ENCODE results near the gene TMEM254.
"Not testable (repeated sequence)": the region's sequence is repeated elsewhere in the genome, so short reads cannot be mapped to it uniquely, and the experiment has no call there.

The TMEM254 gene, protein sequence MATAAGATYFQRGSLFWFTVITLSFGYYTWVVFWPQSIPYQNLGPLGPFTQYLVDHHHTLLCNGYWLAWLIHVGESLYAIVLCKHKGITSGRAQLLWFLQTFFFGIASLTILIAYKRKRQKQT

DNA sequence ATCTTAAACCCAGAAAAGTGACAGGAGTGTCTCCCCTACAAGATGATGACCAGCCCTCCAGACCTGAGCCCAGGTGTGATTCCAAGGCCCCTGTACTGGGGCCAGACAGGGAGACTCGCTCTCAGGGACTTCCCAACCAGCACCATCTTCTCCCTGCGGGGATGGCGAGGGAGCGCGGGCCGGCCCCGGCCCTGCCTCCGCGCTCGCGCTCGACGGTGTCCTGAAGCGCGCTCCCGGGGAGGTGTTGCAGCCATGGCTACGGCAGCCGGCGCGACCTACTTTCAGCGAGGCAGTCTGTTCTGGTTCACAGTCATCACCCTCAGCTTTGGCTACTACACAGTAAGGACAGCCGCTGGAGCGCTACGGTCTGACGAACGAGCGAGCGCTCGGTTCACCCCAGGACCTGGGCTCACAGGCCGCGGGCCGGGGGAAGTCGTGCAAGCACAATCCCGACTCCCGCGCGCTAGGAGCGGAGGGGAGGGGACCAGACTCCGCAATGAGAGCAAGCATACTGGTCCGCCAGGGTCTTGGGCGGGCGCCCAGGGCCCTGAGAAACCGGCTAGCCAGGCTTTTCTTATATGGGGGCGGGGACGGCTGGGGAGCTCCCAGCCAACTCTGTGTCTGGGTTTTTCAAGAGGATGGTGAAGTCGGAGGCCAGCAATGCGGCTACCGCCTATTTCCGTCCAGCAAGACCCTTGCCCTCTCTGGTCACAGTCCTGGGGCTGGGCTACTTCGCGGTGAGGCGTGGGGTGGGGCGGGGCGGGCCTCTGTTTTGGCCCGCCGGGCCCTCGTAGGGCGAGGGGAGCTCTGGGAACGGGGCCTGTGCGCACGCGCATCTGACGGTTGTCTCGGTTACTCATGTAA is at the start of gene TMEM254:
TSS of gene TMEM254 (plus strand) at position 218 of the 864 bp plus-strand sequence. CDS start at position 253, 35 bp downstream.
- DNase-seq (ENCODE audit: low spot score) = peak; percentile 78

DNA sequence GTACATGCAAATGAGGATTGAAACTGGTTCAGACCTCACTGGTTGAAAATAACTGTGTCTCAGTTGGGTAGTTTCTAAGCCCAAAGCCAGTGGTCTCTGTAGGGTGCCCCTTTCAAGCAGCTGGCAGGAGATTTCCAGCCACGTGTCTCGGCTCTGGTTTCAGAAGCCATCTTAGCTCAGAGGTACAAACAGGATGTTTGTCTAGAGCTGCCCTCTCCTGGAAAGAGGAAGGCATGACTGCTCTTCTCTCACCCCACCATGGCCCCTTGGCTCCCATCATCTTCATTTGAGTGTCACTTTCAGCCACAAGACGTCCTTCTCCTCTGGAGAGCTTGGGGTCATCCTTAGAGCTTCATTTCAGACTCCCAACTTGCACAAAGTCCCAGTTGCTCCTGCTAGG is 49.3 kb upstream of the TMEM254 start:
- peak; percentile 11 for DNase-seq (ENCODE audit: low spot score)

DNA sequence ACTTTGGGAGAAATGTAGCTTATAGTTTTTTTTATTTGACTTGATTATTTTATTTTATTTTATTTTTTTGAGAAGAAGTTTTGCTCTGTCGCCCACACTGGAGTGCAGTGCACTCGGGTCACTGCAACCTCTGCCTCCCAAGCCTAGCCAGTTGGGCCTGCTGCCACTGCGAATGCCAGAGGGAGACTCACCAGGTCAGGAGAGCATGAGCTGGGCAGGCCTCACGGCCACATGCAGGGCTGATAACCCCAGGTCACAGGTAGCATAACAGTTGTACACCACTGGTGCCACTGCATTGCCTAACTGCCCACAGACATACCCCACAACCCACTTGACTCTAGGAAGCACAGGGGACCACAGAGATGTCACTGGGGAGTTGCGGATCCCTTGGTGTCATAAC is 48.6 kb upstream of the TMEM254 start:
- not testable (repeated sequence) for DNase-seq (ENCODE audit: low spot score)

DNA sequence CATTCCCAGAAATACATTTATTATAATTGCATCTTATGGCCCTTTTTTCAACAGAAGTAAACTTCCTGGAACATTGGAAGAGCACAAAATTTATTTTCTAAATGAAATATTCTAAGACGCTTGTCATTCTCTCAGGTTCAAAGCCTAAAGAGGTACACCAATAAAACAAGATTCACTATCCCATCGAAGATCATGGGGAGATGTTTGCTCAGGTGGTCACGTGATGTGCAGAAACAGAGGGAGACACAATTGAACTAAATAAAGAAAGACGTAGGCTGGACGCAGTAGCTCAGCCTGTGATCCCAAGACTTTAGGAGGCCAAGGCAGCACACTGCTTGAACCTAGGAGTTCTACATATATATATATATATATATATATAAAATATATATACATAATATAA is 46.0 kb upstream of the TMEM254 start:
- no peak for DNase-seq (ENCODE audit: low spot score)

- not testable (repeated sequence) for DNase-seq (ENCODE audit: low spot score)
Measured at GRCh38 chr10:80034766-80035165, 43.7 kb upstream of the TMEM254 start.

- DNase-seq (ENCODE audit: low spot score) = not testable (repeated sequence)
Measured at GRCh38 chr10:80035430-80035829, 43.0 kb upstream of the TMEM254 start.

DNA sequence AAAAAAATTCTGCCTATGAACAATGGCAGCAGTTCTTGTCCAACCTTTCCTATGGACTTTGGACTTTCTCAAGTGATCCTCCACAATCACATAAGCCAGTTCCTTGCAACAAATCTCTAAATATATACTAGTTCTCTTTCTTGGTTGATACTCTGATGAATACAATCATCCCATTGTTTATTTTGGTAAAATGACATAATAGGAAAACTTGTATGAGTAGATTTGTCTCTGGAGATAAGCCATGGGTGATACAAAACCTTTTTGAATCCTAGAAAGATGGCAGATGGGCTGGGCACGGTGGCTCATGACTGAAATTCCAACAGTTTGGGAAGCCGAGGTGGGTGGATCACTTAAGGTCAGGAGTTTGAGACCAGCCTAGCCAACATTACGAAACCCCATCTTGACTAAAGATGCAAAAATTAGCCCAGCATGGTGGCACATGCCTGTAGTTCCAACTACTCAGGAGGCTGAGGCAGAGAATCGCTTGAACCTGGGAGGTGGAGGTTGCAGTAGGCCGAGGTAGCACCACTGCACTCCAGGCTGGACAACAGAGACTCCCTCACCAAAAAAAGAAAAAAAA is 41.5 kb upstream of the TMEM254 start:
- DNase-seq (ENCODE audit: low spot score) = not testable (repeated sequence)

DNA sequence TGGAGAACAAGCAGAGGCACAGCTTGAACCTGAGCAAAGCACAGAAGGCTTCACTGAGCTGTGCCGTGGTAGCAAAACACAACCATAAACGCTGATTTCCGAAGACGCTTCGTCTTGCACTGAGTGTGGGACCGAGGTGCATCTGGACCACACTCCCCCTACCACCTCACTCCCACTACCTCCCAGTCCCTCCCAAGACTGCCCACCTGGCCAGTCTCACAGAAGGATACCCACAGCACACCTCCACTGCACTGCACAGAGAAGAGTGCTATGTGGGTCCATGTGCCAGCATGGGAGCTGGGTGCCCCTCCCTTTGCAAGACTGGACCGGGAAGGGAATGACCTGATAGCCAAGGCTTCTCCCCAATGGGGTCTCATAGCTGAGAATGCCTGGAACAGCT is 40.2 kb upstream of the TMEM254 start:
- DNase-seq (ENCODE audit: low spot score) = not testable (repeated sequence)

- no peak for DNase-seq (ENCODE audit: low spot score)
Measured at GRCh38 chr10:80041162-80041561, 37.3 kb upstream of the TMEM254 start.

DNA sequence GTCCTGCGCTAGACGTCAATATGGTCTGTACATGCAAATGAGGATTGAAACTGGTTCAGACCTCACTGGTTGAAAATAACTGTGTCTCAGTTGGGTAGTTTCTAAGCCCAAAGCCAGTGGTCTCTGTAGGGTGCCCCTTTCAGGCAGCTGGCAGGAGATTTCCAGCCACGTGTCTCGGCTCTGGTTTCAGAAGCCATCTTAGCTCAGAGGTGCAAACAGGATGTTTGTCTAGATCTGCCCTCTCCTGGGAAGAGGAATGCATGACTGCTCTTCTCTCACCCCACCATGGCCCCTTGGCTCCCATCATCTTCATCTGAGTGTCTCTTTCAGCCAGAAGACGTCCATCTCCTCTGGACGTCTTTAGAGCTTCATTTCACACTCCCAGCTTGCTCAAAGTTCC is 33.5 kb upstream of the TMEM254 start:
- not testable (repeated sequence) for DNase-seq (ENCODE audit: low spot score)

GRCh38 chr10:80046629-80047441 is 31.6 kb upstream of the TMEM254 start:
- peak; percentile 72 for DNase-seq (ENCODE audit: low spot score)

GRCh38 chr10:80050752-80051151 is 27.7 kb upstream of the TMEM254 start:
- no peak for DNase-seq (ENCODE audit: low spot score)

DNA sequence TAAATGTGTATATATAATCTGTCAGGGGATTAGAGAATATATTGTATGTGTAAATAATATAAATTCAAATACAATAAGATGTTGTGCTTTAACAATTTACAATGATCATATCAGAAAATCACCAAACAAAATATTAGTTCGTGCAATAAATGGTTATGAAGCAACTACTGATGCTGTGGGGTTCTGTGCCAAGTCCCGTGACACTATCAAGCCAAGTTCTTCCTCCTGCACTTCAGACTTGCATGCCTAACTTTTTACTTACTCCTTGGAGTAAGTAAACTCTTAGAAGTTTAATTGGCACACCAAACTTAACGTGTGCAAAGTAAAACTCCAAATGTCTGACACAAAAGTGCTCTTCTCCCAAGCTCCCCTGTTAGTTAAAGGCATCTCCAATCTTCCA is 26.5 kb upstream of the TMEM254 start:
- no peak for DNase-seq (ENCODE audit: low spot score)

DNA sequence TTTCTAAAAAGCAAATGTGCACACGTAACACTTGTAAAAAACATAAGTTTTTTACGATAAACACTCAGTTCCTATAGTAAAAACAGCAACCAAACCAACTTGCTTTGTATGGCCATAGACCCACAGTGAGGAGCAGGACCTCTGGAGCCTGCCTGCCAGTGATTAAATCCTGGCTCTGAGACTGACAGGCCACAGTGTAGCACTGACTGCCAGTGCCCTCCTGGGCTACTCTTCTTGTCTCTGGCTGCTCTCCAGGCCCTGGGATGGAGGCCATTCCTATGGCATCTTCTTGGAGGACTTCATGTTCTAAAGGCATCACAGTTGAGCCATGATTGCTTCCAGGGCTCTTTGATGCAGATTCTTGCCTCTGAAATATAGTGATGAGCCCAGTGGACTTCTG is 22.7 kb upstream of the TMEM254 start:
- DNase-seq (ENCODE audit: low spot score) = no peak

DNA sequence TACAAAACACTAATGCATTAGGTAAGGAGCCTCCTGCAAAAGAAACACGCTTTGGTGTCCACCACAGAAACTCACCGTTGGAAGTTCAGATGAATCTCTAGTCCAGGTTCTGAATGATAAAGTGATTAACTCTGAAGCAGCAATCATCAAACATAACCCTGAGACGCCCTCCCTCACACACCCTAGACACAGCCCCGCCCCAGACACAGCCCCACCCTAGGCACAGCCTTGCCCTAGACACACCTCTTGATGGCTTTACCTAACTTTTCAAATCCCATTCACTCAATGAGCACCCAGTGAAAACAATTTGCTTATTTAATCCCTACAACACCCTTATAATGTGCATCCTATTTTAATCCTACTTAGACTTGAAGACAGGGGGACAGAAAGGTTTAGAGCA is 21.3 kb upstream of the TMEM254 start:
- DNase-seq (ENCODE audit: low spot score) = no peak

DNA sequence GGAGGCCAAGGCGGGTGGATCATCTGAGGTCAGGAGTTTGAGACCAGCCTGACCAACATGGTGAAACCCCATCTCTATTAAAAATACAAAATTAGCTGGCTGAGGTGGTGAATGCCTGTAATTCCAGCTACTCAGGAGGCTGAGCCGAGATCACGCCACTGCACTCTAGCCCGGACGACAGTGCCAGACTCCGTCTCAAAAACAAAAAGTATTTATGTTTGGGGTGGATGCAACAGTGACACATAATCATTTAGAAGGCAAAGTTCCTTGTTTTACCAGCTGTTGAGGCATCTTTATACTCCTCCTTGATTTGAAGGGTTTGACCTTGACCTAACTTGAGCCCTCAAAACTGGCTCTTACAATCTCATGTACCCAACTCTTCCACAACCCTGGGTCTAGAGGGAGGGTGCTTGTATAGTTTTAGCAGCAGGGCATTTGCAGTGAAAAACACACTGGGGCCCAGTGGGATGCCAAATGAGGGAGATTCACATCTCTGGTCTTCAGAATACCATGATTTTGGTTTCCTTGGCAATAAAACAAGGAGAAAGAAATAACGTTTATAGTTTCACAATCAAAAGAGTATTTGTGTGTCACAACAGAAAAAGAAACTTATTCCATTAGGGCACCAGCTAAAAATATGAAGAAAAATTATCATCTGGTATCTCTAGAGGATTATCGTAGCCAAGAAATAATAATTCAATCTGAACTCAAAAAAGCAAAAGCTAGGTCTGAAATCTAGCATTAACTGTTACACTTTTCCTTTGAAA is 14.2 kb upstream of the TMEM254 start:
- no peak for DNase-seq (ENCODE audit: low spot score)

DNA sequence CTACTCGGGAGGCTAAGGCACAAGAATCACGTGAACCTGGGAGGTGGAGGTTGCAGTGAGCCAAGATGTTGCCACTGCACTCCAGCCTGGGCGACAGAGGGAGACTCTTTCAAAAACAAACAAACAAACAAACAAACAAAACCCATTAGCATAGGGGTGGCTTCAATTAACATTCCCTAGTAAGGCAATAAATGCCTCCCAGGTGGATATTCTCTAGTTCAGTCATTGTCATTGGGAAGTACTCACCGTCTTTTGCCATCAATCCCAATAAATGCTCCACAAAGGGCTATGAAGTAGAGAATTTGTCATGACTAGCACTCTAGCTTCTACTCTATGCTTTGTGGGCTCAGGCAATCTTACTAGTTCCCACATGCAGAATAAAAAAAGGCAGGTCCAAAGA is 11.7 kb upstream of the TMEM254 start:
- no peak for DNase-seq (ENCODE audit: low spot score)

- DNase-seq (ENCODE audit: low spot score) = not testable (repeated sequence)
Measured at GRCh38 chr10:80067821-80068220, 10.6 kb upstream of the TMEM254 start.

DNA sequence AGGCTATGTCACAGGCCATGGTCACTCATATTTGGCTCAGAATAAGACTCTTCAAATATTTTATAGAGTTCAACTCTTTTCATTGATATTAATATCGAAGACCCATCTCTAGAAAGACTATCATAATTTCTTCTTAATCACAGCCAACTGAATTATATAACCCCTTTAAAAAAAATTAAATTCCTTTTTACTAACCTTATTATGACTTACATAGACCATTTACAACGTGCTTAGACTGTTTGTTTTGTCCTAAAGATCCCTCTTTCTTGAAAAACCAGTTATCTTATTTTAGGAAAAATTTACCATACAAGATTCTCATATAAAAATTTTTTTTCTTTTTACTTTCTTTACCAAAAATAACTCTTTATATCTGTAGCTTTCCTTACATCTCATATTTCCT is 10.2 kb upstream of the TMEM254 start:
- DNase-seq (ENCODE audit: low spot score) = no peak

DNA sequence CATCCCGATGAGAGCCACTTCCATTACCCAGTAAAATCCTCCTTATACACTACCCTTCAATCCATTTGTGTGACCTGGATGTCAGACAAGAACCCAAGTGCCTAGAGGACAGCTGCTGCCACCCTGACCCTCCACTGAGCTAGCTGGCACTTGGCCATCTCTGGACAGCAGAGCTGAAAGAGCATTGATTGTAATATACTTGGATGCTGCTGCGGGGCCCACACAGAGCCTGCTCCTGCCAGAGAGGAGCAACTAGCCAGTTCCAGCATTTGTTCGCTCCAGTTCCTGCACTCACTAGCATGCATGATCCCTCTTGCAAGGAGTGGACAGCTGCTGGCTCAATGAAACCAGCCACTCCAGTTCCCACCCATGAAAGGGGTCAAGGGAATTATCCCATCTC is 8.4 kb upstream of the TMEM254 start:
- DNase-seq (ENCODE audit: low spot score) = no peak

DNA sequence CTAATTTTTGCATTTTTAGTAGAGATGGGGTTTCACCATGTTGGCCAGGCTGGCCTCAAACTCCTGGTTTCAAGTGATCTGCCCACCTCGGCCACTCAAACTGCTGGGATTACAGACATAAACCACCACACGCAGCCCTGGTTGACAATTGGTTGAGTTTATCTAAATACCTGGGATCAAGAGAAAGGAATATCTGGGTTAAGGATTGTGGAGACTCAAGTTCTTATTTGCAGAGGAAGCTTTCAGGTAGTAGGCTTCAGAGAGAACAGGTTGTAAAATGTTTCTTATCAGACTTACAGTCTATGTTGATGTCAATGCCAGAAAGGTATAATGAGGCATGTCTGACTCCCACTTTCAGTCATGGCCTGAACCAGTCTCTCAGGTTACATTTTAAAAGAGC is 5.9 kb upstream of the TMEM254 start:
- DNase-seq (ENCODE audit: low spot score) = no peak

GRCh38 chr10:80075781-80076180 is 2.7 kb upstream of the TMEM254 start:
- no peak for DNase-seq (ENCODE audit: low spot score)
